ENCODE results near the gene C3orf20. TPM values are rescaled to one million over a fixed set of nuclear protein-coding genes. Genes with fewer than 3 reads are reported as not detected.

Gene C3orf20
- total and polyA plus RNA-seq, 2 of the 13 experiments (the other 11 are each of a cell fraction or from before 2014, with no cell fraction given), result 0.03 to 0.04 TPM

DNA sequence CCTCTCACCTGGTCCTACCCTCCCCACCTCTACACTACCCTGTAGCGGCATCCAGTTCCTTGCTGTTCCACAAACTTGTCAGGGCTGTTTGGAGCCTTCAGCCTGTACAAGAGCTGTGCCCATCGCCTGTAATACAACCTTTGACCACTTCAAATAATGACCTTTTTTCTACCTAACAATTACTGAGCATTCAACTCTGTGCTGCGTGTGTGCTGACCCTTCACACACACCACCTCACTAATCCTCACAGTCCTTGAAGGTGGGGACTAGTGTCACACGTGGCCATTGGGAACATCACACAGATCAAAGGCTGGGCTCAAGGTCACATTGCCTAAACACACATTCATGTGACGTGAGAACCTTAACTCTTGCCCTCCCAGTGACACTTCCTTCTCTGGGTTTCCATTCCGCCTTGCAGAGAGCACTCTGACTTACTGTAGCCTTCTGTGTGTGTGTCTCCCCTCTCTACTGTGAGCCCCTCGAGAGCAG is 3.1 kb downstream of the C3orf20 start (continued):
- TF ChIP-seq, protein P1, sequence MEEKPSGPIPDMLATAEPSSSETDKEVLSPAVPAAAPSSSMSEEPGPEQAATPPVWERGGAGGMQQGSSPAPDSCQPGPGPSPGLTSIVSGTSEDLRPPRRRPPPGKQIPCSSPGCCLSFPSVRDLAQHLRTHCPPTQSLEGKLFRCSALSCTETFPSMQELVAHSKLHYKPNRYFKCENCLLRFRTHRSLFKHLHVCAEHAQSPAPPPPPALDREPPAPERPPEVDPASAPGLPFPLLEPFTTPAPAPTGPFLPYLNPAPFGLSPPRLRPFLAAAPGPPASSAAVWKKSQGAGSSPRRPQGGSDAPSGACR (CRISPR knock-in tag; IDR thresholded peaks at IDR 0.05), result peak; percentile 85; the same call in 1 of the 2 replicates
- TF ChIP-seq MED1 (CRISPR knock-in tag; IDR thresholded peaks at IDR 0.05) (peak; percentile 96), ZSCAN30 (CRISPR knock-in tag; IDR thresholded peaks at IDR 0.05) (no peak), DMAP1 (CRISPR knock-in tag; IDR thresholded peaks at IDR 0.05) (peak; percentile 87), ZNF567 (CRISPR knock-in tag; IDR thresholded peaks at IDR 0.05; ENCODE audit: borderline replicate concordance) (no peak), ZNF773 (CRISPR knock-in tag; IDR thresholded peaks at IDR 0.05; ENCODE audit: borderline replicate concordance) (no peak), TBL1XR1 (IDR thresholded peaks at IDR 0.05; ENCODE audit: borderline replicate concordance, low read length, partially characterized antibody) (peak; percentile 36), GRHL1 (CRISPR knock-in tag; conservative IDR thresholded peaks at IDR 0.05) (no peak), POLR2AphosphoS2 (IDR thresholded peaks at IDR 0.05; ENCODE audit: low read depth, low read length) (peak; percentile 71; the same call in 1 of the 2 replicates), HNRNPH1 (optimal IDR thresholded peaks at IDR 0.05; ENCODE audit: low read depth, low read length) (no peak), RBM39 (IDR thresholded peaks at IDR 0.05; ENCODE audit: low read depth, low read length, poor library complexity, severe bottlenecking) (no peak), ZNF3 (CRISPR knock-in tag; IDR thresholded peaks at IDR 0.05) (no peak), ZNF616 (CRISPR knock-in tag; IDR thresholded peaks at IDR 0.05; ENCODE audit: low read depth) (no peak), NBN (conservative IDR thresholded peaks at IDR 0.05) (no peak), ZNF263 (CRISPR knock-in tag; IDR thresholded peaks at IDR 0.05) (peak; percentile 30; the same call in 1 of the 2 replicates), ZNF264 (CRISPR knock-in tag; IDR thresholded peaks at IDR 0.05) (peak; percentile 80; the same call in 1 of the 2 replicates), ZNF329 (CRISPR knock-in tag; IDR thresholded peaks at IDR 0.05; ENCODE audit: low read depth) (no peak), ZNF619 (CRISPR knock-in tag; IDR thresholded peaks at IDR 0.05) (0 out of 2 replicates have a peak, but pooled peaks have one; percentile 39), KMT2B (CRISPR knock-in tag; IDR thresholded peaks at IDR 0.05) (no peak; the same call in 1 of the 2 replicates), NFYC (CRISPR knock-in tag; IDR thresholded peaks at IDR 0.05) (no peak), FLYWCH1 (CRISPR knock-in tag; IDR thresholded peaks at IDR 0.05) (no peak), ZNF850 (CRISPR knock-in tag; conservative IDR thresholded peaks at IDR 0.05) (no peak), RBFOX2 (IDR thresholded peaks at IDR 0.05; ENCODE audit: low read depth, low read length) (no peak), ZBTB7B (CRISPR knock-in tag; IDR thresholded peaks at IDR 0.05) (peak; percentile 66; the same call in 1 of the 2 replicates), ARHGAP35 (CRISPR knock-in tag; IDR thresholded peaks at IDR 0.05; ENCODE audit: borderline replicate concordance) (no peak), ZNF749 (CRISPR knock-in tag; IDR thresholded peaks at IDR 0.05; ENCODE audit: borderline replicate concordance) (peak; percentile 94; the same call in 1 of the 2 replicates), ZNF781 (CRISPR knock-in tag; IDR thresholded peaks at IDR 0.05; ENCODE audit: borderline replicate concordance, not compliant biosample characterization) (peak; percentile 67), TERF1 (CRISPR knock-in tag; IDR thresholded peaks at IDR 0.05) (no peak), PCBP2 (optimal IDR thresholded peaks at IDR 0.05; ENCODE audit: low read depth, low read length, poor library complexity, severe bottlenecking) (no peak)

Data from HepG2 (cell line).